Central memory CD8-positive, alpha-beta T cell (primary cell): ENCODE data around the gene DXO.
A peak's percentile ranks its signal among the peaks of the same experiment; 100 is the strongest.

Source experiments
- ATAC-seq: fragments of 150-1000 bp; cut with Tn5 transposase; replicated peaks from 2 replicates; pipeline ENCODE4 v1.10.0; 2022; ENCODE audit warnings: mild to moderate bottlenecking, moderate FRiP score, moderate number of reproducible peaks; ENCODE audit not compliant: poor library complexity, severe bottlenecking; ENCODE audit errors: extremely low read depth
- DNase-seq, 2 donors: peaks; one replicate each; pipeline ENCODE4 v3.0.0; 2021; ENCODE audit warnings: low spot score in 2 of 2
- H3K27ac Mint-ChIP-seq: one replicate; pipeline ENCODE4 v1.8.0; 2022; ENCODE audit warnings: low read depth, mild to moderate bottlenecking, moderate library complexity, mixed read lengths
- H3K27me3 Mint-ChIP-seq: one replicate; pipeline ENCODE4 v1.8.0; 2022; ENCODE audit warnings: mixed read lengths
- H3K36me3 Mint-ChIP-seq: one replicate; pipeline ENCODE4 v1.8.0; 2022; ENCODE audit warnings: mild to moderate bottlenecking, moderate library complexity, mixed read lengths; ENCODE audit not compliant: insufficient read depth
- H3K4me1 Mint-ChIP-seq: one replicate; pipeline ENCODE4 v1.8.0; 2022; ENCODE audit warnings: mixed read lengths
- H3K4me3 Mint-ChIP-seq: one replicate; pipeline ENCODE4 v1.8.0; 2022; ENCODE audit warnings: mild to moderate bottlenecking, moderate library complexity, mixed read lengths
- H3K9me3 Mint-ChIP-seq: one replicate; pipeline ENCODE4 v1.8.0; 2022; ENCODE audit warnings: mixed read lengths

Gene DXO

DNA sequence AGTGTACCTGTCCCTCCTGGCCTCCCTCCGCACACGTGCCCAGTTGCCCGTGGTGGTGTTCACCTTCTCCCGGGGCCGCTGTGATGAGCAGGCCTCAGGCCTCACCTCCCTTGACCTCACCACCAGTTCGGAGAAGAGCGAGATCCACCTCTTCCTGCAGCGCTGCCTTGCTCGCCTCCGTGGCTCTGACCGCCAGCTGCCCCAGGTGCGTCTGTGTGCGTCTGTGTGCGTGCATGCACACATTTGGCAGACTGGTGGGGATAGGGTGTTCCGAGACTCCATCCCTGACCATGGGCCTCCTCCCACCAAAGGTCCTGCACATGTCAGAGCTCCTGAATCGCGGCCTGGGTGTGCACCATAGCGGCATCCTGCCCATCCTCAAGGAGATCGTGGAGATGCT is 8.0 kb downstream of the DXO start:
- no peak for ATAC-seq
- H3K27me3 Mint-ChIP-seq = no peaks in the 10 kb centered on the region
- peaks cover 48% of the 10 kb centered on the region for H3K36me3 Mint-ChIP-seq
- DNase-seq = no peak
- no peaks in the 10 kb centered on the region for H3K9me3 Mint-ChIP-seq
- no peak overlapping the region for H3K27ac Mint-ChIP-seq
- H3K4me3 Mint-ChIP-seq = no peak overlapping the region
- peaks cover 38% of the 10 kb centered on the region for H3K4me1 Mint-ChIP-seq

DNA sequence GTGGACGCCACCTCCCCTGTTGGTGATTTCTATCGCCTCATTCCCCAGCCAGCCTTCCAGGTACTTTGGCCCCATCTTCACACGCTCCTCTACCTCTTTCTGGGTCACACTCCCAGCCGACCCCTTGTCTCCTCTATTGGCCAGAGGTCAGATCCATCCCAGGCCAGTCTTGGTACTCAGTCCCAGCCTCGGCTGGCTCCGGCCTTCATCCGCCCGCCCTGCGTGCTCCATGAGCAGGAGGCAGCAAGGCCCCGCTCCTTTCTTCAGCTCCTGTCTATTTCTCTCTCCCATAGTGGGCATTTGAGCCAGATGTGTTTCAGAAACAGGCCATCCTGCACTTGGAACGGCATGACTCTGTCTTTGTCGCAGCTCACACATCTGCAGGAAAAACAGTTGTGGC is 10.3 kb downstream of the DXO start:
- peak overlapping the region; percentile 98 for H3K27ac Mint-ChIP-seq
- no peak for ATAC-seq
- H3K4me3 Mint-ChIP-seq = no peak overlapping the region
- DNase-seq = no peak
- H3K9me3 Mint-ChIP-seq = no peaks in the 10 kb centered on the region
- H3K4me1 Mint-ChIP-seq = peaks cover 47% of the 10 kb centered on the region
- H3K27me3 Mint-ChIP-seq = no peaks in the 10 kb centered on the region
- peaks cover 45% of the 10 kb centered on the region for H3K36me3 Mint-ChIP-seq

DNA sequence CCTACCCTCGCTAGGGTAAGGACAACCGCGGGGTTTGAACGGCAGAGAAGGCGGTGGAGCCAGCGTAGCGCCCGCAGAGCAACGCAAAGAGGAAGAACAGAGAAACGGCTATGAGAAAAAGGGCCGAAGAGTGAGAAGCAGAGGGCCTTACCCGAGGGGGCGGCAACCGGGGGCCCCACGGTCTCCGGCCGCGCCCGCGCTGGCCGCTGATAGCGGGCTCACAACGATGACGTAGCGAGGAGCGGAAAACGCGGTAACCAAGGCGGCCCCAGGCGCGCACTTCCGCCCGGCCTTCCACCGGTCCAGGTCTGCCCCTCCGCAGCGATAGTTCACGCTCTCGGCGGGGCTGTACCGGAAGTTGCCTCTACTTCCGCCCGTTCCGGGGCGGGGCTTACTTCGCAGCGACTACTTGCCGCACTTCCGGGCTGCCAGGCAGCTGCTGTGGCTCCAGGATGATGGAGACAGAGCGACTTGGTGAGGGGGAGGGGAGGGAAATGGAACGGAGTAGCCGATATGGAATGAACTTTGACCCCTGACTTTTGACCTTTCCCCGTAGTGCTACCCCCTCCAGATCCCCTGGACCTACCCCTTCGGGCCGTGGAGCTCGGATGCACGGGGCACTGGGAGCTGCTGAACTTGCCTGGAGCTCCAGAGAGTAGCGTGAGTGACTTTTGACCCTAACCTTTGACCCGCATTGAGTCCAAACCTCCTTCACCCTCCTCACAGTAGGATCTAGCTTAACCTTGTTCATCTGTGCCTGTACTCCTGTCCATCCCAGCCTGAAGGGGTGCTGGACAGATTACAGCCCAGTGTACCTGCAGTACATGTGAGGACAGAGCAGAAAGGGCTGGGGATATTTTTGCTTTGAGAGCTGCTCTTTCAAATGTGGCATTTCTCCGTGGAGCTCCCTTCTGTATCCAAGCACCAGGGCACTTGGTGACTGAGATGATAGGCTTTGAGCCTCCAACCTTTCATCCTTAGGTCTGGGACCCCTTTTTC is 12.9 kb downstream of the DXO start, which contains the start of the genes NELFE and SKIC2:
Gene NELFE (minus strand): TSS at position 231 of the 999 bp plus-strand sequence. CDS start 525 bp downstream, outside the sequence.
Gene SKIC2 (plus strand): TSS at position 435 of the 999 bp plus-strand sequence. CDS start 18 bp downstream, at position 453.
- Mint-ChIP-seq H3K4me1 (peaks cover 47% of the 10 kb centered on the region), H3K36me3 (peaks cover 50% of the 10 kb centered on the region), H3K27me3 (no peaks in the 10 kb centered on the region), H3K27ac (peak within 1 kb of the TSS; percentile 98), H3K9me3 (no peaks in the 10 kb centered on the region), H3K4me3 (peak within 1 kb of the TSS; percentile 90)
- ATAC-seq = peak; percentile 98
- DNase-seq = peak; percentile 97

DNA sequence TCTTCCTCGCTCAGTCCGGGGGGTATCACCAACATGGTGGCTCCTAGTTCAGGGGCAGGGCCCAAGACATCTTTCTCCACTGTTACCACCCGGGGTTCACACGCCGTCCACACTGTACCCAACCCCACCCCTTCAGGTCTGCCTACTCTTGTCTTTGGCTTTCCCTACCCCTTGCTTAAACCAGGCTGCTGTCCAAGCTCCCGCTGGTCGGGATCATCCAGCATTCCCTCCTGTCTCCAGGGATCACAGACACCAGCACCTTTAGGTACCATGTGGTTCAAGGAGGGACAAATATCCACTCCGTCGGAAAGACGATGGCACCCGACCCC is 13.6 kb downstream of the DXO start:
- ATAC-seq (no peak), DNase-seq (no peak)
- Mint-ChIP-seq H3K36me3 (peaks cover 55% of the 10 kb centered on the region), H3K4me3 (peak overlapping the region; percentile 90), H3K27me3 (no peaks in the 10 kb centered on the region), H3K27ac (peak overlapping the region; percentile 98), H3K4me1 (peaks cover 47% of the 10 kb centered on the region), H3K9me3 (no peaks in the 10 kb centered on the region)

DNA sequence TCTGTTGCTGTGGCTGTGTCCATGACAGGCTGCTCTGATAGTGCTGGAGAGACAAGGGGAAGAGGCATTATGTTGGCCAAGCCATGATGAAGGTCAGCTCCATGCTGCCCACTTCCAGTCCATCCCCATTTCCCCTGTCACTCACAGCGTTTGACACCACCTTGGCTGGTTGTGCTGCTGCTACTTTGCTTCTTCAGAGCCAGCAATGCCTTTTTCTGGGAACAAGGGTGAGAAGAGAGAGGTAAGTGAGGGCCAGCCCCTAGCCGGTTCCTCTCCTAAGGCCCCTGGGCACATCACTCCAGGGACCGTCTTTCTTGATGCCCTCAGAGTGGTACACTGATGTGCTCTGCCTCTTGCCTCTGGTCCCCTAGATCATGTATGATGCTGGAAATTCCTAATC is 15.1 kb downstream of the DXO start:
- H3K36me3 Mint-ChIP-seq = peaks cover 53% of the 10 kb centered on the region
- DNase-seq (no peak), ATAC-seq (no peak)
- H3K4me3 Mint-ChIP-seq = peak overlapping the region; percentile 90
- no peaks in the 10 kb centered on the region for H3K27me3 Mint-ChIP-seq
- H3K9me3 Mint-ChIP-seq = no peaks in the 10 kb centered on the region
- H3K27ac Mint-ChIP-seq = peak overlapping the region; percentile 98
- peaks cover 38% of the 10 kb centered on the region for H3K4me1 Mint-ChIP-seq

DNA sequence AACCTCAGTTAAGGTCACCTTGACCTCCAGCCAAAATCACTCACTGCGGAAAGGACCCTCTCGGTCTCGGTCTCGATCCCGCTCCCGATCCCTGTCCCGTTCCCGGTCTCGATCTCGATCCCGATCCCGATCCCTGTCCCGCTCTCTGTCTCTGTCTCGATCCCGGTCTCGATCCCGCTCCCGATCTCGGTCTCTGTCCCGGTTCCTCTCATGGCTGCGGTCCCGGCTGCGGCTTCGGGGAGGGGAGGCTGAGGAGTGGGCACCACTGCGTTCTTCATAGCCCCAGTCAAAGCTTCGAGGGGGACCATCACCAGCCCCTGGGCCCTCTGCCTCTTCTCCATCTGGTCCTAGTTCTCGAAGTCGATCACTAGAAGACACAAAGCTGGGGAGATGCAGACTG is 17.4 kb downstream of the DXO start:
- H3K27me3 Mint-ChIP-seq = no peaks in the 10 kb centered on the region
- no peak for DNase-seq
- ATAC-seq = no peak
- H3K9me3 Mint-ChIP-seq = no peaks in the 10 kb centered on the region
- H3K36me3 Mint-ChIP-seq = peaks cover 54% of the 10 kb centered on the region
- no peak overlapping the region for H3K4me3 Mint-ChIP-seq
- no peak overlapping the region for H3K27ac Mint-ChIP-seq
- H3K4me1 Mint-ChIP-seq = peaks cover 25% of the 10 kb centered on the region

DNA sequence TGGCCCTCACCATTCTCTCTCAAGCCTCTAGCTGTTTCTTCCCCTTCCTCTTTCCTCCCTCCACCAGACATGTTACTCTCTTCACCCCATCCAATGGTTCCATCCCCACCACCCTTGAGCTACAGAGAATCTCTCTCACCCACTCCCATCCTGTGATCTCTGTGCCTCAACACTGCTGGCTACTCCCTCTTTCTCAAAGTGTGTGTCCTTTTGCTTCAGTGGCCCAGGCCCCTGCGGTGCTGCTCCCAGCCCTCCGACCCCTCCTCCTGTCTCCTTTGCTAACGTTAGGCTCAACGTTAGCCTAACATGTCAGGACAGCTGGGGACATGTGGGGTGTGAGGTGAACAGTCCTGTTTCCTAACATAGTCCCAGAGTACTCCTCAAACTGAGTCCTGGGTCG is 19.0 kb downstream of the DXO start:
- ATAC-seq (no peak), DNase-seq (no peak)
- H3K9me3 Mint-ChIP-seq = no peaks in the 10 kb centered on the region
- peaks cover 11% of the 10 kb centered on the region for H3K4me1 Mint-ChIP-seq
- H3K4me3 Mint-ChIP-seq = no peak overlapping the region
- H3K36me3 Mint-ChIP-seq = peaks cover 48% of the 10 kb centered on the region
- no peak overlapping the region for H3K27ac Mint-ChIP-seq
- no peaks in the 10 kb centered on the region for H3K27me3 Mint-ChIP-seq

DNA sequence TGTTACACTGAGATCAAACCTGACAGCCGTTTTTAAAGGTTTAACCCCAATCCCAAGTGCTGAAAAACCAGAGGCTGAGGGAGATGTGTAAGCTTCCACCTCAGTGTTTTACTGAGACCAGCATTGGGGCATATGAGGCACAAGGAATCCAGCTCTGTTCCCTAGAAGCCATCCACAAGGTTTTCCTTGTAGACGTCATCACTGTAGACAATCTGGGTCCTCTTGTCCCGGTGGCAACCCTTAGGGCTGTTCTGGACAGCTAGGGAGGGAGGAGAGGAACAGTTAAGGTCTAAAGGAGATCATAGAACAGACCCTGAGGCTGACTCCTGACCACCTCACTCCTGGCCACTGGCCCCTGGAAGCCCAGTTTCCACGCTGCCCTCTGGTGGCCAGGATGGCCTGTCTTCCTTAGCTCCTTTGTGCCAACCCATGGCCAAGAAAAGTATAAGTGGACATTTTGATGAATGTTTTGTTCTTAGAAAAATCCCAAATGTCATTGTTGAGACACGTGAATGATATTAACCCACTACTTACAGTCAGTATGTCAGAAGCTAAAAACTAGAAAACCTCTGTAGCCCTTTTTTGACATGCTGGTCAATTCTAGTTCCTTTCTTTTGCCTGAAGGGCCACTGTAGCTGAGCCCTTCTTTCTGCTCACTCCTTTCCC is 19.7 kb downstream of the DXO start:
- Mint-ChIP-seq H3K4me1 (peaks cover 5% of the 10 kb centered on the region), H3K36me3 (peaks cover 47% of the 10 kb centered on the region), H3K9me3 (no peaks in the 10 kb centered on the region), H3K27ac (no peak overlapping the region), H3K4me3 (no peak overlapping the region), H3K27me3 (no peaks in the 10 kb centered on the region)
- ATAC-seq (no peak), DNase-seq (no peak)

DNA sequence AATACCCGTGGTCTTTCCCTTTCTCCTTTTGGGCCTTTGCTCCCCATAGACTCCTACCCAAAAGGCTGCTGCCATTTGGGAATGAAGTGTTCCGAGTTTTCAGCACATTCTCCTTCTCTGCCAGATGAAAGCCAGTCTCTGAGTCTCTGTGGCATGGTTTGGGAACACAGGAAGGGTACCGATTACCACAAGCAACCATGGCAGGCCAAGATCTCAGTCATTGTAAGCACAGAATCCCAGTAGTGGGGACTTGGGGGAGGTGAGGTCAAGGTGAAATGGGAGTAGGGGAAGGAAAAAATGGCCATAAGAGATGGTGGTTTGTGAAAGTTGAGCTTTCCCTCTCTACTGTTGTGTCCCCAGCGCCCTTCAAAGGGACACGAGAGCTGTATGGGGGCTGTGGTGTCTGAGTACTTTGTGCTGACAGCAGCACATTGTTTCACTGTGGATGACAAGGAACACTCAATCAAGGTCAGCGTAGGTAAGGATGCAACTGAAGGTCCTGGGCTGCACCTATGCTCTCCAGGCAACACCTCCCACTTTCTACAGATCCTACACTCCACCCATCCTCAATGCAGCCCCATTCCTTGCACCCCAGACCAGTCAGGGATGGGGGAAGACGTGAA is 21.9 kb downstream of the DXO start:
- no peak for ATAC-seq
- no peaks in the 10 kb centered on the region for H3K9me3 Mint-ChIP-seq
- peaks cover 33% of the 10 kb centered on the region for H3K36me3 Mint-ChIP-seq
- no peak overlapping the region for H3K4me3 Mint-ChIP-seq
- H3K4me1 Mint-ChIP-seq = no peaks in the 10 kb centered on the region
- H3K27ac Mint-ChIP-seq = no peak overlapping the region
- no peak for DNase-seq
- H3K27me3 Mint-ChIP-seq = peaks cover 9% of the 10 kb centered on the region

DNA sequence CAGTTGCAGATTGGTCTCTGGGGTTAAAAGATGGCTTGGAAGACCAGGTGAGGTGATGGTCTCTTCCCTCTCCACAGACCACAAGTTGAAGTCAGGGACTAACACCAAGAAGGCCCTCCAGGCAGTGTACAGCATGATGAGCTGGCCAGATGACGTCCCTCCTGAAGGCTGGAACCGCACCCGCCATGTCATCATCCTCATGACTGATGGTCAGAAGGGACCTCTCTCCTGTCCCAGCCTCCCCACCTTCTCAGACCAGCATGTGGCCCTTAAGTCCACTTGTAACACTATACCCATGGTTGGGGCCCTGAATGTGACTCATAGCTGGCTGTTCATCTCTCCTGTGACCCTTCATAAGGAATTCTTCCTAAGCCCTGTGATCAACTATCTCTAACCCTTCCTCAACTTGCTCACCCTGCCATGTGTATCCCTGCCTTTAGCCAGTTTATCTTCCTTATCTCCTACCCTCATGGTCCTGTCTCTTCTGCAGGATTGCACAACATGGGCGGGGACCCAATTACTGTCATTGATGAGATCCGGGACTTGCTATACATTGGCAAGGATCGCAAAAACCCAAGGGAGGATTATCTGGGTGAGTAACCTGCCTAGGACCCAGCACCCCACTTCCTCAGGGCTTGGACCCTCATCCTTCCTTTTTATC is 23.1 kb downstream of the DXO start:
- no peaks in the 10 kb centered on the region for H3K4me1 Mint-ChIP-seq
- DNase-seq (no peak), ATAC-seq (no peak)
- H3K27ac Mint-ChIP-seq = no peak overlapping the region
- H3K9me3 Mint-ChIP-seq = no peaks in the 10 kb centered on the region
- no peak overlapping the region for H3K4me3 Mint-ChIP-seq
- peaks cover 21% of the 10 kb centered on the region for H3K27me3 Mint-ChIP-seq
- peaks cover 22% of the 10 kb centered on the region for H3K36me3 Mint-ChIP-seq

DNA sequence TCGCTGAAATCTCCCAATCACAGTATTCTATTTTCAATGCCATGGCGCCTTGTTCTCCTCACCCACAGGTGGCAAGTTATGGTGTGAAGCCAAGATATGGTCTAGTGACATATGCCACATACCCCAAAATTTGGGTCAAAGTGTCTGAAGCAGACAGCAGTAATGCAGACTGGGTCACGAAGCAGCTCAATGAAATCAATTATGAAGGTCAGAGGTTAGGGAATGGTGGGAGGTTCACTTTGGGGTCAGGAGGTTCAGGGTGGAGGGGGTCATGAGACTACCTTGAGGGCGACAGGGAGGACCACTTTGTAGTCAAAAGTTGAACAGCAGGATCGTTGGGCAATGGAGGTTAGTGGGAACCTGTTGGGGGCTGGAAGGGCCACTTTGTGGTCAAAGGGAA is 23.6 kb downstream of the DXO start:
- H3K36me3 Mint-ChIP-seq = peaks cover 18% of the 10 kb centered on the region
- no peak overlapping the region for H3K27ac Mint-ChIP-seq
- no peaks in the 10 kb centered on the region for H3K9me3 Mint-ChIP-seq
- no peak for ATAC-seq
- no peaks in the 10 kb centered on the region for H3K4me1 Mint-ChIP-seq
- H3K27me3 Mint-ChIP-seq = peaks cover 25% of the 10 kb centered on the region
- H3K4me3 Mint-ChIP-seq = no peak overlapping the region
- DNase-seq = no peak

DNA sequence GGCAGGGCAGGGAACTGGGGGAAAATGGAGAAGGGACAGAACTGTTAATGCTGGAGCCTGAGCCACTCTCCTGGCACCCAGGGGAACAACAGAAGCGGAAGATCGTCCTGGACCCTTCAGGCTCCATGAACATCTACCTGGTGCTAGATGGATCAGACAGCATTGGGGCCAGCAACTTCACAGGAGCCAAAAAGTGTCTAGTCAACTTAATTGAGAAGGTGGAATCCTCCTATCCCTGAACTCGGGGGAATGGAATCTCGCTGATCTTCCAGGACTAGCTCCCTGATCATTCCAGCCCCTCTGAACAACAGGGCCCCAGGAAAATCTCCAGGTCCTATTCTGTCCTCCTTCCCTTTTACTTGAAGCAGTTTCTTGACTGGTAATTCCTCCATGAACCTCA is 24.1 kb downstream of the DXO start:
- H3K4me3 Mint-ChIP-seq = no peak overlapping the region

More for the DNA sequence above, 24.1 kb downstream of the DXO start:
- ATAC-seq (no peak), DNase-seq (no peak)
- Mint-ChIP-seq H3K36me3 (peaks cover 13% of the 10 kb centered on the region), H3K27ac (peak overlapping the region; percentile 50), H3K9me3 (no peaks in the 10 kb centered on the region), H3K27me3 (peaks cover 28% of the 10 kb centered on the region), H3K4me1 (no peaks in the 10 kb centered on the region)
